ENCODE data around the gene PEX10. TPM values are rescaled to one million over a fixed set of nuclear protein-coding genes. Genes with fewer than 3 reads are reported as not detected.

Gene PEX10
- total and polyA plus RNA-seq, 10 of the 15 experiments (the other 5 are each of a cell fraction or from before 2014, with no cell fraction given) = 0.24 to 24.9 (median 16.8) TPM; not detected in 1

- Histone ChIP-seq H3K4me3 (peak within 1 kb of the TSS; percentile 98), H3K4me1 (ENCODE audit: control insufficient read depth, insufficient read depth, low read length) (peaks cover 42% of the 10 kb centered on the region), H4K20me1 (ENCODE audit: control insufficient read depth, insufficient read depth) (no peaks in the 10 kb centered on the region), H3K27ac (ENCODE audit: control insufficient read depth, insufficient read depth) (peak within 1 kb of the TSS; percentile 71), H3K9me3 (replicated peaks; ENCODE audit: control insufficient read depth, insufficient read depth, low read length) (no peaks in the 10 kb centered on the region), H2AFZ (ENCODE audit: control insufficient read depth, low read depth, low read length) (peak within 1 kb of the TSS; percentile 86), H3K9ac (ENCODE audit: control insufficient read depth, insufficient read depth, low read length) (peak within 1 kb of the TSS; percentile 92), H3K79me2 (ENCODE audit: control insufficient read depth, insufficient read depth, low read length) (peaks cover 51% of the 10 kb centered on the region), H3K27me3 (replicated peaks in 1 of 2; ENCODE audit: control insufficient read depth in 2 of 2, insufficient read depth in 2 of 2, low read length in 1 of 2) (no peaks in the 10 kb centered on the region), H3K36me3 (ENCODE audit: control insufficient read depth in 2 of 2, insufficient read depth in 2 of 2, low read length in 1 of 2) (peaks cover 4 to 8% of the 10 kb centered on the region in 2 experiments; a peak in 1 of 4 replicates), H3K4me2 (ENCODE audit: control insufficient read depth, insufficient read depth) (peak within 1 kb of the TSS; percentile 95)
- ATAC-seq (peak; percentile 97), DNase-seq (ENCODE audit: low read depth, low spot score) (peak; percentile 93), FAIRE-seq (peak; percentile 97)
- intact Hi-C loops (cut with micrococcal nuclease; ENCODE audit: unreplicated experiment) (no loop called here), in situ Hi-C loops (cut with MboI) (no loop called here)
- WGBS (ENCODE audit: insufficient coverage, insufficient replicate concordance, low lambda C conversion rate, missing lambda C conversion rate) = under 1% methylated on average over 101 of the region's 103 CpGs
- RAD21 ChIA-PET (ENCODE audit: unreplicated experiment) = interaction anchor here (0.9 to 1.9 kb wide), 5 partner anchors 10 to 196 kb away, joined by 3 to 16 read pairs (median 10); partner anchors contain the start of genes FAAP20 and PANK4
- POLR2A ChIA-PET = interaction anchor here (0.7 to 1.7 kb wide), 7 partner anchors 9 to 196 kb away, joined by 3 to 5 read pairs (median 4); partner anchors contain the start of genes FAAP20 and PANK4
- CTCF ChIA-PET = interaction anchor here (1.0 to 1.5 kb wide), 3 partner anchors 10 to 196 kb away, joined by 4 to 10 read pairs (median 7); partner anchors contain the start of gene FAAP20
- SMC1A ChIA-PET (ENCODE audit: uncharacterized antibody, unreplicated experiment) = interaction anchor here (0.8 to 3.2 kb wide), 3 partner anchors 20 to 196 kb away, joined by 3 to 11 read pairs (median 4); partner anchors contain the start of genes FAAP20 and PEX10
- TSS peak; percentile 54 for BruUV-seq (replicated peaks)
- TF ChIP-seq ZBTB40 (IDR thresholded peaks at IDR 0.05; ENCODE audit: borderline replicate concordance) = peak; percentile 94
- TF ChIP-seq FOXK2 (IDR thresholded peaks at IDR 0.05) = no peak; the same call in 1 of the 2 replicates
- no peak for TF ChIP-seq BCL3 (IDR thresholded peaks at IDR 0.05; ENCODE audit: borderline replicate concordance, insufficient read depth, low read depth, low read length, poor library complexity, severe bottlenecking)
- peak; percentile 89 for TF ChIP-seq CREB1 (IDR thresholded peaks at IDR 0.05; ENCODE audit: low read depth)
- TF ChIP-seq ATF2 (IDR thresholded peaks at IDR 0.05; ENCODE audit: low read length) = no peak
- TF ChIP-seq YY1 (IDR thresholded peaks at IDR 0.05; ENCODE audit: low read depth, low read length) = peak; percentile 96
- peak; percentile 82; the same call in 1 of the 2 replicates for TF ChIP-seq RB1 (IDR thresholded peaks at IDR 0.05; ENCODE audit: borderline replicate concordance)
- TF ChIP-seq RAD51 (IDR thresholded peaks at IDR 0.05) = no peak
- TF ChIP-seq EP300 (IDR thresholded peaks at IDR 0.05; ENCODE audit: borderline replicate concordance in 1 of 2, control insufficient read depth in 1 of 2, low read depth in 2 of 2, low read length in 2 of 2) = no peak
- peak; percentile 92 for TF ChIP-seq ELK1 (IDR thresholded peaks at IDR 0.05; ENCODE audit: low read depth, low read length)
- no peak for TF ChIP-seq POU2F2 (IDR thresholded peaks at IDR 0.05; ENCODE audit: borderline replicate concordance, low read depth, low read length)
- no peak for TF ChIP-seq KLF5 (IDR thresholded peaks at IDR 0.05; ENCODE audit: partially characterized antibody)
- TF ChIP-seq BCL11A (IDR thresholded peaks at IDR 0.05; ENCODE audit: low read depth, low read length) = no peak
Measured at GRCh38 chr1:2391041-2391930, 21.1 kb downstream of the PEX10 start, which contains the start of the genes MORN1 and RER1. MORN1 (minus strand) TSS chr1:2391554; CDS start chr1:2391533, 21 bp downstream. RER1 (plus strand) TSS chr1:2391841; CDS start chr1:2395791, 3,950 bp downstream.
